ENCODE results near the gene TMC4. TPM values are rescaled to one million over a fixed set of nuclear protein-coding genes. Genes with fewer than 3 reads are reported as not detected.
"Not testable (repeated sequence)": the region's sequence is repeated elsewhere in the genome, so short reads cannot be mapped to it uniquely, and the experiment has no call there.

TMC4 gene
- total RNA-seq, 1 donor from 2014 or later, result 0.28 TPM

DNA sequence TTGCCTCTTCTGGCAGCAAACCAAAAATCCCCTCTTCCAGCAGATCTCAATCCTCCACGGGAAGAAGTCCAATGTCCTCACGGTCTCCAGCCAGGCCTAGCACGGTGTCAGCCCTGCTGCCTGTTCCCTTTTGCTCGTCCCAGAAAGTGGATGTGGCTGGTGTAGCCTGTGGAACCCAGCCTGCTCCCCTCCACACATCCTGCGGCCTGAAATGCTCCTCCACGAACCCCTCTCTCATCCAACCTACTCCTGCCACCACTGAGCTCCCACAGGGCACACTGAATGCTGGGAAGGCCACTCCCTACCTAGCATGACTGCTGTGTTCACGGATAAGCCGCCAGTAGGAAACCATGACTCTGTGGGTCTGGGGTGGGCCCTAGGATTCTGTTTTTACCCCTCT is 13.4 kb upstream of the TMC4 start:
- no peak overlapping the region for H3K27ac Mint-ChIP-seq (ENCODE audit: unreplicated experiment)
- H3K27me3 Mint-ChIP-seq (ENCODE audit: low read depth), result no peaks in the 10 kb centered on the region
- H3K4me1 Mint-ChIP-seq, result peaks cover 18% of the 10 kb centered on the region
- no peak overlapping the region for H3K4me3 Mint-ChIP-seq
- no peak for DNase-seq (ENCODE audit: low read depth, low spot score)
- H3K9me3 Mint-ChIP-seq, result no peaks in the 10 kb centered on the region
- TF ChIP-seq, protein P1, sequence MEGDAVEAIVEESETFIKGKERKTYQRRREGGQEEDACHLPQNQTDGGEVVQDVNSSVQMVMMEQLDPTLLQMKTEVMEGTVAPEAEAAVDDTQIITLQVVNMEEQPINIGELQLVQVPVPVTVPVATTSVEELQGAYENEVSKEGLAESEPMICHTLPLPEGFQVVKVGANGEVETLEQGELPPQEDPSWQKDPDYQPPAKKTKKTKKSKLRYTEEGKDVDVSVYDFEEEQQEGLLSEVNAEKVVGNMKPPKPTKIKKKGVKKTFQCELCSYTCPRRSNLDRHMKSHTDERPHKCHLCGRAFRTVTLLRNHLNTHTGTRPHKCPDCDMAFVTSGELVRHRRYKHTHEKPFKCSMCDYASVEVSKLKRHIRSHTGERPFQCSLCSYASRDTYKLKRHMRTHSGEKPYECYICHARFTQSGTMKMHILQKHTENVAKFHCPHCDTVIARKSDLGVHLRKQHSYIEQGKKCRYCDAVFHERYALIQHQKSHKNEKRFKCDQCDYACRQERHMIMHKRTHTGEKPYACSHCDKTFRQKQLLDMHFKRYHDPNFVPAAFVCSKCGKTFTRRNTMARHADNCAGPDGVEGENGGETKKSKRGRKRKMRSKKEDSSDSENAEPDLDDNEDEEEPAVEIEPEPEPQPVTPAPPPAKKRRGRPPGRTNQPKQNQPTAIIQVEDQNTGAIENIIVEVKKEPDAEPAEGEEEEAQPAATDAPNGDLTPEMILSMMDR (conservative IDR thresholded peaks at IDR 0.05), result no peak
- H3K36me3 Mint-ChIP-seq (ENCODE audit: low read depth), result peaks cover 3% of the 10 kb centered on the region

DNA sequence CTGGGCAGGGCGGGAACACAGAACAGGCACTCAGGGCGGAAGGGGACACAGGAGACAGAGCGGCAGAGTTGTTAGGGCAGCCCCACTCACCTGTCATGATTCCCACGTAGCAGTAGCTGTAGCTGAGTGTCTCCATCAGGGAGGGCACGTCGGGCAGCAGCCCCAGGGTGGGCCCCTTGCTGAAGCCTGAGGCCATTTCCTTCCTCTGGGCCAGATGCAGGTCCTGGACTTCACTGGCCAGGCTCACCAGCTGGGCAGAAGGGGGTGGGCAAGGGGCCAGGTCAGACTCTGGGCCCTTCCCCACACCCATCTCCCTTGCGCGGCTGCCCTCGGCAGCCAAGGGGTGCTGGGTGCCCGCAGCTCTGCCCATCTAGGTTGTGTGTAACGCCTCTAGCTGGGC is 10.5 kb upstream of the TMC4 start:
- H3K36me3 Mint-ChIP-seq (ENCODE audit: low read depth), result peaks cover 3% of the 10 kb centered on the region

DNA sequence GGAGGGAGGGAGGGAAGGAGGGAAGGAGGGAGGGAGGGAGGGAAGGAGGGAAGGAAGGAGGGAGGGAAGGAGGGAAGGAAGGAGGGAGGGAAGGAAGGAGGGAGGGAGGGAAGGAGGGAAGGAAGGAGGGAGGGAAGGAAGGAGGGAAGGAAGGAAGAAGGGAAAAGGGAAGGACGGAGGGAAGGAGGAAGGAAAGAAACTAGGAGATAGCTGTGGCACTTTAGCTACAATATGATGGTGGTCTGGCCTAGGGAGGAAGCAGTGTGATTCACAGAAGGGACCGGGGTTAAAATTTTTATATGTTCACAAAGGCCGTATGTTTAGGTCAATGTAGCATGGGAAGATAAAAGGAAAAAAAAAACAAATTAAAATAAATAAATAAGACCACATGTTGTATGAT is 8.9 kb upstream of the TMC4 start:
- peaks cover 23% of the 10 kb centered on the region for H3K4me1 Mint-ChIP-seq
- not testable (repeated sequence) for DNase-seq (ENCODE audit: low read depth, low spot score); H3K4me3 Mint-ChIP-seq; H3K27ac Mint-ChIP-seq (ENCODE audit: unreplicated experiment); H3K27me3 Mint-ChIP-seq (ENCODE audit: low read depth); H3K9me3 Mint-ChIP-seq; H3K36me3 Mint-ChIP-seq (ENCODE audit: low read depth)

More for the DNA sequence above, 10.5 kb upstream of the TMC4 start:
- DNase-seq (ENCODE audit: low read depth, low spot score), result no peak
- TF ChIP-seq, protein P1 (conservative IDR thresholded peaks at IDR 0.05), result no peak
- Mint-ChIP-seq H3K27me3 (ENCODE audit: low read depth) (peaks cover 3% of the 10 kb centered on the region), H3K4me1 (peaks cover 26% of the 10 kb centered on the region), H3K27ac (ENCODE audit: unreplicated experiment) (no peak overlapping the region), H3K4me3 (no peak overlapping the region), H3K9me3 (no peaks in the 10 kb centered on the region)

DNA sequence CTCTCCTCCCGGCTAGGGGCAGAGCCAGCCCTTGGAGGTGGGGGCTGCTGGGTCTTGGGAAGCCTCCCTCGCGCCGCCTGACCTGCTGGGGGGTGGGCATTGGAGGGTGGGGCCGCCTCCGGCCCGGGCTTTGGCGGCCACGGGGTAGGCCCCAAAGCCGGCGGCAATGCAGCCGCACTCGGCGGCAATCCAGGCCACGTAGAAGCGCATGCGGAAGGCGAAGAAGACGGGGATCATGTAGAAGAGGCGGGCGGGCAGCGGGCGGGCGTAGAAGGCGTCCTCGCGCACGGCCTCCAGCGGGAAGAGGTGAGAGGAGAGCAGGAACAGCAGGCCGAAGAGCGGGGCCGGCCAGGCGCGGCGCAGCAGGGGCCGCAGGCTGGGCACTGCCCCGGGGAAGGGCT is 7.7 kb upstream of the TMC4 start:
- no peak for DNase-seq (ENCODE audit: low read depth, low spot score)
- H3K9me3 Mint-ChIP-seq, result no peaks in the 10 kb centered on the region
- H3K27ac Mint-ChIP-seq (ENCODE audit: unreplicated experiment), result no peak overlapping the region
- peaks cover 23% of the 10 kb centered on the region for H3K4me1 Mint-ChIP-seq
- H3K27me3 Mint-ChIP-seq (ENCODE audit: low read depth), result peaks cover 6% of the 10 kb centered on the region
- H3K4me3 Mint-ChIP-seq, result no peak overlapping the region
- TF ChIP-seq, protein P1 (conservative IDR thresholded peaks at IDR 0.05), result no peak
- peaks cover 5% of the 10 kb centered on the region for H3K36me3 Mint-ChIP-seq (ENCODE audit: low read depth)

DNA sequence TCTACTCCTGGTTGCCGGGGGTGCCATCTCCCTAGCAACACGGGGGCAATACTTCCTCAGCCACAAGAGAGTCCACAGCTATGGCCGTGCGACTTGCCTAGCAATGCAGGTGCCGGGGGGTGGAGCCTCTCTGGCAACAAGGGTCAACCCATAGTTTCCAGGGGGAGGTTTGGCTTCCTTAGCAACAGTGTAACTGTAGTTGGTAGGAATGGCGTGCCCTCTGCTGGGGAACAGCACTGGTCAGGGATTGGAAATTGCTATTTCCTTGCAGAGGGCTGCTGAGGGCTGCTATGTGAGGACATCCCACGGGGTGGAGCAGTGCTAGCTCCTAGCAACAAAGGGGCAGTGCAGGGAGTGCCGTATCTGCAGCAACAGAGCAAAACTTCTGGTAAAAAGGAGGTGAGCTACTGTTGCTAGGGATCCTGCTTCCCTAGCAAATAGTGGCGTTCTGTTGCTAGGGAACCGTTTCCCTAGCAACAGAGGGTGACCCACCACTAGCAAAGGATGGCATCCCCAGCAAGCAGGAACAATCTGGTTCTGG is 7.0 kb upstream of the TMC4 start:
- Mint-ChIP-seq H3K36me3 (ENCODE audit: low read depth) (peaks cover 5% of the 10 kb centered on the region), H3K4me1 (peaks cover 23% of the 10 kb centered on the region), H3K9me3 (no peaks in the 10 kb centered on the region), H3K4me3 (peak overlapping the region; percentile 82), H3K27me3 (ENCODE audit: low read depth) (peaks cover 6% of the 10 kb centered on the region), H3K27ac (ENCODE audit: unreplicated experiment) (peak overlapping the region; percentile 95)
- DNase-seq (ENCODE audit: low read depth, low spot score), result peak; percentile 67
- TF ChIP-seq, protein P1 (conservative IDR thresholded peaks at IDR 0.05), result peak; percentile 61

DNA sequence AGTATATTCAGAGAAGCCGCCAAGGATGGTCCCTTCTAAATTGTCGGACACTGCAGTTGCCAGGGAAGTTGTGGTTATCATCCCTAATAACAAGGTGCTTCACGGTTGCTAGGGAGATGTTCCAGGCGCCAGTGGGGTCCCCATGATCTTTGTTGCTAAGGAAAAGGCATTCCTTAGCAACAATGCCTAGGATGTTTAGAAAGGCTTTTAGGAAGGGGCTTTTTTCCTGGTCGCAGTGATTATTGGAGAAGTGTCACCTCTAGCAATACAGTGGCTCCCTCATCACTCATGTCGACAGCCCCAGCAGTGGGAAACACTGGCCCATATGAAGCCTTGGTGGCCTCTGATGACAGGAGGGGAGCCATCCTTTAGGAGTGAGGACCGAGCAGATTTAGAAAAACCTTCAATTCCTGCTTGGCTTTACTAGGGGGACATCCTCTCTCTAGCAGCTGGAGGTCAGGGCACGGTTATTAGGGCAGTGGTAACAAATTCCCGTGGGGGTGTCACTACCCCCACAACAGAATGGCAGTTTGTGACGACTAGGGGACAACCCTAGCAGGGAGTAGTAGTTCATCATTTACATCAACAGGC is 6.4 kb upstream of the TMC4 start:
- Mint-ChIP-seq H3K9me3 (no peaks in the 10 kb centered on the region), H3K4me3 (peak overlapping the region; percentile 82), H3K27me3 (ENCODE audit: low read depth) (peaks cover 9% of the 10 kb centered on the region), H3K27ac (ENCODE audit: unreplicated experiment) (peak overlapping the region; percentile 95), H3K36me3 (ENCODE audit: low read depth) (peaks cover 5% of the 10 kb centered on the region), H3K4me1 (peaks cover 23% of the 10 kb centered on the region)
- TF ChIP-seq, protein P1 (conservative IDR thresholded peaks at IDR 0.05), result no peak
- DNase-seq (ENCODE audit: low read depth, low spot score), result no peak
